ENCODE data around the gene CPZ.
A peak's percentile ranks its signal among the peaks of the same experiment; 100 is the strongest.
"Not testable (repeated sequence)": the region's sequence is repeated elsewhere in the genome, so short reads cannot be mapped to it uniquely, and the experiment has no call there.

The CPZ gene

DNA sequence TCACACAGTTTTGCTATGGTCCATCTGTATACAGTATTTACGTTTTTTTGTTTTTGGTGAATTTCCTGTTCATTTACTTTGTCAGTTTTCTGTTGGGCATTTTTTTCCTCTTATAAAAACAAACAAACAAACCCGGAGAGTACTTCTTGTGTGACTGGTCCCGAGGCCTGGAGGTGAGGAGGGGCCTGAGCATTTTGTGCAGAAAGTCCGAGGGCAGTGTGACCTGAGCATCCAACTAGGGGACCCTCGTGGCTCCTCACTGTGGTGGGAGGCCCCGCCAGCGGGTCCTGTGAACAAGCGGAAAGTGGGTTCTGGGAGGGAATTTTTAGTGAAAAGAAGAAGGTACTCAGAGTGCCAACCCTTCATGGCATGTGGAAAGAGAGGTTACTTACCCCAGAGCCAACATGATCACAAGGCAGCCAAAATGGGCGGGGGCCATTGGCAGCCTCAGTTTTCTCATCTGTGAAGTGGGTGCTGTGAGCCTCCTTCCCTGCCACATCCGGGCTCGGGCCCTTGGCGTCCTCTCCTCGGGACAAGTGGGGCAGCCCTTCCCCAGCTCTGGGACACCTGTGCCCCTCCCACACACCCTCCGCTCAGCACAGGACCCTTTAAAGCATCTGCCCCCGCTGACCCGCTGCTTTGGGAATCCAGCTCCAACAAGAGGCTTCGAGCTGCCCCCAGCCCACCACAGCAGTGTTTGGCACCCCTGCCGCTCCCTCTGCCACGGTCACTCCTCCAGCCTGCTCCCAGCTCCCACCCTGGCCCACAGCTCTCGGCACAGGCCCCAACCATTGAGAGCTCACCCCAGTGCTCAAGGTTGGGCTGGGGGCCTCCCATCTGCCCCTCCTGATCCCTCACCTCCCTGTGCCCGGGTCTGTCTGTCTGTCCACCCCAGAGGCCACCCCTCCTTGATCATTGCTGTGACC lies 35.2 kb upstream of the CPZ start:
- no peak for DNase-seq

DNA sequence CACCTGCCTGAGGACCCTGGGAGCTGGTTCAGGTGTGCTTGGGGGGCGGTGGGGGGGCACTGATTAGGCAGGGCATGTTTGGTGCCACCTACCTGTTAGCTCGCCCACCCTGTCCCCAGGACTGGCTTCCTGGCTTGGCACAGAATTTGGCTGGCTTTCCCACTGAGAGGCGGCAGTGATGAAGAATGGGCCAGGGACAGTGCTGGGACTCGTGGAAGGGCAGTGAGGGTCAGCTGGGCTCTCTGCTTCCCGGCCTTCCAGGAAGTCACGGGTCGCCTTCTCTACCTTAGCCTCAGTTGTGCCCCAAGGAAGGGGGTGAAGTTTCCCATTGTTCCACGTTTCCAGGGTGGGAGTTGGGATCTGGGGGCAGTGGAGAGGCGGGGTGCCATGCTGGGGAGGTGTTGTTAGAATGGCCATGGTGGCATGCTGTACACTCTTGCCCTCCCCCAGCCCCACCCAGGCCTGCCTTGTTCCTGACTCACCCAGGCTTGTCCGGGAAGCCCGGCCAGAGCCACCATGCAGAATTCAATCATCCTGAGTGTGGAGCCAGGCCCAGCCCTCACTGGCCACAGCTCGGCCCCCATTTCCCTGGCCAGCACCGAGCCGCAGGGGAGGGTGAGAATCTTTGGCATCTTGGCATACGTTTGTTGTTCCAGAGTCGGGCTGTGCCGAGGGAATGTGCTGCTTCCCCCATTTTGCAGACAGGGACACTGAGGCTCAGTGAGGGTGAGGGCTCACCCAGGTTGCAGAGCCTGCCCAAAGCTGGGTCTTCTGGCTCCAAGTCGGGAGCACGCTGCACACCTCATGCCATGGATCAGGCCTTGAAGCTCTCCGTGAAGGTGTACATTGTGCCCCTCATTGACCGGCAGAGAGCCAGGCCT lies 34.2 kb upstream of the CPZ start:
- DNase-seq = no peak

DNA sequence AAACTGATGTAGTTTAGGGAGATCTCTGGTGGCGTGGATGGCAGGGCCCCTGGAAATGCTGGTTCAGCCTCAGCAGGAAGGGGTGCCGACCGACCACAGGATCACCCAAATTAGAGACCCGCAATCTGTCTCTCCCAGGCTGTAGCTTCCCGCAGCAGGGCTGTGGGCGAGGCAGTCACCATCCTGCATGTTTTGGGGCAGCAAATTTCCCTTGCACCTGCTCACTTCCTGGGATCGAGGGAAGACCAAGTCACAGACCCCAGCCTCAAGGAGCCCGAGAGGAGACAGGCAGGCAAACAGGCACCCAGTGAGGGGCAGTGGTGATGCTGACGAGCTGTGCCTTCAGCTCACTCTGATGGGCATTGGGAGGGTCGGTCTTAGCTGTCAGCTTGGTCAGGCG lies 33.6 kb upstream of the CPZ start:
- DNase-seq = no peak

DNA sequence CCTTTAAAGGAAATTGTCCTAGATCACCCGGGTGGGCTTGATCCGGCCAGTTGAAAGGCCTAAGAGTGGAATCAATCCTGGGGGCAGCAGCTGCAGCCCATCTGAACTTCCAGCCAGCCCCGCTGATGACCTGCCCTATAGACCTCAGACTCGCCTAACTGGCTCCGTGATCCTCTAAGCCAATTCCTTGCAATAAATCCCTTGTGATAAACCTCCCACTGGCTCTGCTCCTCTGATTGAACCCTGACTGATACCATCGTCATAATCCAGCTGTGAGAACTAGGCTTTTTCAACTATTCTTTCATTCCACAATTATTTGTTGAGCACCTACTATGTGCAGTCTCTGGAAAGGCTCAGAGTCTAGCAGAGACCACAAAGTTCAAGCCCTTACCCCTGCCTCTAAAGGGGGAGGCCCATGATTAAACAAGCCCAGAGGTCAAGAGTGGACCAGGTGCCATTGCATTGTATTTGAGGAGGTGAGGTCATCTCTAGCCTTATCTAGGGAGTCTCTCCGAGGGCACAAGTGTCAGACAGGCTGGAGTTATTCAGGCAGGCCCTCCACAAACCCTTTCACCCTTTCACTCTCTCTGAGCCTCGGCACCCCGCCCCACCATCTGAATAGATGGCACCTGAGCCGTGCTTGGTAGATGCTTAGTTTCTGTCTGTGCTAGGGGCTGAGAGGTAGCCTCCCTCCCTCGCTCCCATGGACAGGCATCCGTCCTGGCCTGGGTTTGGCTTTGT lies 32.9 kb upstream of the CPZ start:
- DNase-seq = no peak

DNA sequence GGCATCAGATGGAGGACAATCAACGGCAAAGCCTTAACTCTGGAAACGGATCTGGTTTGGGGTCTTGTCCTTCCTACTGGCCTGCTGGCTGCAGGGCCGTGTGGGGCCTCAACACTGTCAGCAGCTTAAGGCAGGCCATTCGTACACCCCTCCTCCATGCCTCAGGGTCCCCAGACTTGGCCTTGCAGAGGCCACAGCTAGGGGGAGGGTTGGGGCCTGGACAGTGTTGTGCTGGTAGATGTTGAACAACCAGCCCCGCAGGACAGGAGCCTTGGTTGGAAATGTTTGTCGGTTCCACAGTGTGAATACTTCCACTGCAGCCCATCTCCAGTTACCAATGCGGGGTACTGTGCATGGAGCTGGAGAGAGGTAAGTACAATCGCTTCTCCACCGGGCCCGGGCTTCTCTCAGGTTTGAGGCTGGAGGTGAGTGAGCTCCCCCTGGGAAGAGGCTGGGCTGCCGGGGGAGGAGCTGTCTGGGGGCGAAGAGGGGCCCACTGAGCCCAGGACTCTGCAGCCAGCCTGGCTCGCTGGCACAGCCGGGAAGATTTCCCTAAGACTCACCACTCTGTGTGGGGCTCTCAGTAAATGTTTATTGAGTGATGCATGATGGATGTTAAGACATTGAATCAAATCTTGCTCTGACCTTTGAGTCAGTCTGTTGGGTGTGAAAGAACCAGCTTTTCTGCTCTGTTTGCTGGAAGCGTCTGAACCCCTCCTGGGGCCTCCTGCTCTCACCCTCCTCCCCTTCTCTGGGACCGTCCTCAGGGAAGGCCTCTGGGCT lies 32.1 kb upstream of the CPZ start:
- DNase-seq = peak; percentile 14

DNA sequence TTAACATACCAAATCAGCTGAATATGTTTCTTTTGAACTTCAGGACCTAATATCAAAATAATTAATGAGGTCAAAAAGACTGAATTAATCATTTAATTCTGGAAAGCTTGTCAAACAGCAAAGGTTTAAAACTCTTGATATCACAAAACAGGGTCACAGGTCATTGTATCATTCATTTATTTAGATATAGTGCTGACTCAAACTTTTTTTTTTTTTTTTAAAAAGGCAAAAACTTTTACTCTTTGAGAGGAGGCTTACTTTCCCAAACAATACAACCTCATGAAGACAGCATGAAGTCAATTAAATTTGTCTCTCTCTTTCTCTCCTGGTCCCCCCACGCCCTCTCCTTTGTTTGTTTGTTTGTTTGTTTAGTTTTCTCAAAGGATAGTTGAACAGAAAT lies 28.0 kb upstream of the CPZ start:
- DNase-seq = no peak

DNA sequence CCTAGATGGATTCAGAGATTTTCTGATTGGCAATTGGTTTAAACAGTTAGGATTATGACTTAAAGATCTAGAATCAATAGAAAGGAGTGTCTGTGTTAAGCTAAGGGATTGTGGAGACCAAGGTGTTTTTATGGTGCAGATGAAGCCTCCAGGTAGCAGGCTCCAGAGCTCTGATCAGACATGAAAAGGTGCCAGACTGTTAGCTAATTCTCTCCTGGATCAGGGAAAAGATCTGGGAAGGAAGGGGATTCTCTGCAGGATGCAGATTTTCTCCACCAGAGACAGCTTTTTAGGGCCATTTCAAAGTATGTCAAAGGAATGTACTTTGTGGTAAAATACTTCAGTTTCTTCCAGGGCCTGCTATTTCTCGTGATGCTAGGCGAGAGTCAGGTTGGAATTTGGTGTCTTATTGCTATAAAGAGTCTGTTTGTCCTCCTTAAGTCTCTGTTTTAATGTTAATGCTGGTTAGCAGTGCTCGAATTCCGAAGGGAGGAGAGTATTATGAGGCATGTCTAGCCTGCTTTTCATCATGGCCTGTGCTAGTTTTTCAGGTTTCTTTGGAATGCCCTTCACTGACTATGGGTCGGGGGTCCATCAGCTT lies 24.4 kb upstream of the CPZ start:
- no peak for DNase-seq

DNA sequence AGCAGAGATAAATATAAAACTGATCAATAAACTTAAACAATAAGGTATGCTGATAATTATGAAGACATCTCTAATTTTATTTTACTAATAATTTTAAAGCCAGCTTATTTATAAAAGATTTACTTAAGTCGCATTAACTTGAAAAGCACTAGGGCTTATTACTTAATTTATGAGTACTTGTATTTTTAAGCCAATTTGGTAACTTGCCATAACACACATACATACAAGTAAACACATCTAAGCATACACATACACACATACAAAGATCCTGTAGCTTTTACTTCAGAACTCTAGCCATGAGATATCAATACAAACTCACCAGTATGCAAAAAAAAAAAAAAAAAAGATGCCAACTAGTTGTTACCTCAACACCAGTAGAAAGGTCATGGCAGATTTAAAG lies 22.4 kb upstream of the CPZ start:
- DNase-seq = no peak

DNA sequence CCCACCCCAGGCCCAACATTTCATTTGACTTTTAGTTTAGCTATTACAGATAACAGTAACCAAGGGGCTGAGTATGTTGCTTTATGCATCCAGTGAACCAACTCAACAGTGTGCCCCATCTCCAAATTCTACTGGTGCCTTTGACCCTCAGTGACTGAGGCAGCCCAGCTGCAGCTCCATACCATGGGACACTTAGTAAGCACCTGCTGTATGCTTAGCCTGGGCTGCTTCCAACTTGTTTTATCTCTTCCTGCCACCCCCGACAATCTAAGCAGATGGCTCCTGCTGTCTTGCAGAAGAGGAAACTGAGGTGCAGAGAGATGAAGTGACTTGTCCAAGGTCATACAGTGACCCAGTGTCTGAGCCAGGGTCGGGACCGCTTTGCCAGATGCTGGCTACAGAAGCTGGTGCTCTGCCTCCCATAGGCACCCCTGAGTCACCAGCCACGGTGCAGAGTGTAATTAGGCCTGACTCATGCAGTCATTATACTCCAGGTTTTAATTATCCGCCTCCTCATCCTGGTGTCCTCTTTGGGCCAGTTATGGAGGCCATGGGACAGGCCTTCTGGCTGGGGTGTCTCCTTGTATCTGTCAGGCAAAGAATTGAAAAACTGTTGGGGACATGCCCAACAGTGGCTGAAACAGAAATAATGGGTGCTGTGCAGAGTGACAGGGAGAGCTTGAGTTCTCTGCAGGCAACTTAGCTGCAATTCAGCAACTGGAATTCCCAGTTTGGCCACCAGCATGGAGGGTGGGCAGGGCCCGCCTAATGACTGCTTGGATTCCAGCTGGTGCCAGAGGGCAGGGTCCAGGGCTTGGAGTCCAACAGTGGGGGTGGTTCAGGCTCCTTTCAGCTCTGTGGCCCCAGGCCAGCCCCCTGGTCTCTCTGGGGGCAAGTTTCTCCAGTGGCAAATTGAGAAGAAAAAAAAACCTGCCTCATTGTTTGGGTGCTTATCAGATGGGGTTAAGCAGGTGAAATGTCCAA lies 20.6 kb upstream of the CPZ start:
- no peak for DNase-seq

DNA sequence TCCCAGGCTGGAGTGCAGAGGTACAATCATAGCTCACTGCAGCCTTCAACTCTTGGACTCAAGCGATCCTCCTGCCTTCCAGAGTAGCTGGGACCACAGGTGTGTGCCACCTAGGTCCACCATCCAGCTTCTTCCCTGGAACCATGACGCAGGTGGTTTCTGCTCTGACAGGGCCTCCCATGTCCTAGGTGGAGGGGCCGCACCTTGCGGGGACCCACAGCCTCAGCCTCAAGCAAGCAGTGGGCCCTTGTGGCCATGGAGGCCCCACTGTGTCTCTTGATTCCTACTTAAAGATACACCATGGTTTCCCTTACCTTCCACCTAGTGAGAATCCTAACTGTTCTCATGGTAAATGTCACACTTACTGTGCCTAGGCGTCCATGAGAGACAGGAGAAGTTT lies 19.3 kb upstream of the CPZ start:
- DNase-seq = no peak

DNA sequence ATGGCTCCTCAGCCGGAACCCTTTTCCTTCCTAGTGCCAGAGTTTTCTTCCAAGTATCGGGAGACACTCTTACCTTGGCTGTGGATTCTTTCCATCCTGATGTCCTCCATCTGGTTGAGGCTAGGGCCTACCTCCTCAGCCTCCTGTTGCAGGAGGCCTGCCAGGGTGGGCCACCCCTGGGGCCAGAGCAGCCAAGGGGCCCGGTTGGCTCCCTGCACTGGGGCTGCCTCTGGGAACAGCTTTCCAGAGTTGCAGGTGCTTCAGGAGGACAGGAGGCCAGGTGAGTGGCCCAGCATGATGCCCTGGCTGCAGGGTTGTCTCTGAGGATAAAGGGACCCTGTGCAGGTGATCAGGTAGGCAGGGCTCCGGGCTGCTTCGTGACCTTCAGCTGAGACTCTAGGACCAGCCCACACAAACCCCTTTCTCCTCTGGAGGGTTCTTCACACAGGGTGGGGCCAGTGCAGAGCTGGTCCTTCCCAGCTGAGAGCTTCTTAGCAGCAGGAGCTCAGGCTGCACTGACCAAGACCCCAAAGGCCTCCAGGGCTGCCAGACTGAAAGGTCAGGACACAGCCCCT lies 17.7 kb upstream of the CPZ start:
- DNase-seq = no peak

DNA sequence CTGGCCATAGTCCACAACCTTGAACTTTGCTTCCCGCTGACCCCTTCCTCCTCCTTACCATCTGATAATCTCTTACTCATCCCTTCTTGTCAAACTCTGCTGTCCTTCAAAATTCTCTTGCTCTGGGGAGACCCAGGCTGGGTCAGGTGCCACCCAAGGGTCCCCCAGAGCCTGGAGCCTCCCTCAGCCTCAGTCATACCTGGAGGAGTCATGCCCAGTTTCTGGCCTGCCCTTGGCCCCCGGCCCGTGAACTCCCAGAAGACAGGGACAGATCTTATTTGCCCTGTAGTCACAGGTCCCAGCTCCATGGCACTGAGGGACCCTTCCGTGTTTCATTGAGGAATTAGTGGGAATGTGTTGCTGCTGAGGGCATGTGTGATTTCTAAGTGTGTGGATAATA lies 17.1 kb upstream of the CPZ start:
- DNase-seq = no peak

DNA sequence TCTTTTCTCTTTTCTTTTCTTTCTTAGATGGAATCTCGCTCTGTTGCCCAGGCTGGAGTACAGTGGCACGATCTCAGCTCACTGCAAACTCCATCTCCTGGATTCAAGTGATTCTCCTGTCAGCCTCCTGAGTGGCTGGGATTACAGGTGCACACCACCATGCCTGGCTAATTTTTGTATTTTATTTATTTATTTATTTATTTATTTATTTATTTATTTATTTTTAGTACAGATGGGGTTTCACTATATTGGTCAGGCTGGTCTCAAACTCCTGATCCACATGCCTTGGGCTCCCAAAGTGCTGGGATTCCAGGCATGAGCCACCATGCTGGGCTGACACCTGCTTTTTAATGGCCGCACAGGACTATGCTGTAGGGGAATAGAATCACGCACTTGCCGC lies 16.0 kb upstream of the CPZ start:
- not testable (repeated sequence) for DNase-seq

DNA sequence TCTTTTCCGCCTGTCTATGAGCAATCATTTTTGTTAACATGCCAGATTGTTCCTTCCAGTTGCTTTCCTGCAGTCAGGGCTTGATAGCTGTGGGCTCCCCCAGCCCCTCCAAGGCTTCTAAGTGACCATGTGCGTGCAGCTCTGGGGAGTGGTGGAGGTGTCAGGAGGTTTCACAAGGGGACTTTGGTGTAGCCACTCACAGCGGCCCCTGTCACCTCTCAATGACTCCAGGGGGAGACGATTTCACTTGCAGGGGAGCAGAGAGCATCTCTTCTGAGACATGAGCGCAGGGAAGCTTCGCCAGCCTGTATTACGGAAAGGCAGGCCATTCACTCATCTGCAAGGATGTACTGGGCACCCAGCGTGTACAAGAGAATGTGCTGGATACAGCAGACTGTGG lies 15.5 kb upstream of the CPZ start:
- no peak for DNase-seq

DNA sequence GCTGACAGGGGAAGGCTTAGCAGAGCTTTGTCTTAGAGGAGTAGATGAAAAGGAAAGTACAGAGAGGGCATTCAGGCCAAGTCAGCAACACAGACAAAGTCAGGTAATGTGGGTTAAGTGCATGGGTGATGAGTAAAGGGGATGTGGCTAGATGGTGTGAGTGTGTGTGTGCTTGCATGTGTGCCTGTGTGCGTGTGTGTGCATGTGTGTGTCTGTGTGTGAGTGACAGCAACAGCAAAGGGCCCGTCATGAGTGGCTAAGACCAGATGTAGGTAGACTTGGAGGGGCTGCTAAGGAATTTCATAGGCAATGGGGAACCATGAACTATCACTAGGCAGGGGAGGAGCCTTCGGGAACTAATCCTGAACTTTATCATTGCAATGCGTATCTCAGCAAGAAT lies 14.6 kb upstream of the CPZ start:
- no peak for DNase-seq

DNA sequence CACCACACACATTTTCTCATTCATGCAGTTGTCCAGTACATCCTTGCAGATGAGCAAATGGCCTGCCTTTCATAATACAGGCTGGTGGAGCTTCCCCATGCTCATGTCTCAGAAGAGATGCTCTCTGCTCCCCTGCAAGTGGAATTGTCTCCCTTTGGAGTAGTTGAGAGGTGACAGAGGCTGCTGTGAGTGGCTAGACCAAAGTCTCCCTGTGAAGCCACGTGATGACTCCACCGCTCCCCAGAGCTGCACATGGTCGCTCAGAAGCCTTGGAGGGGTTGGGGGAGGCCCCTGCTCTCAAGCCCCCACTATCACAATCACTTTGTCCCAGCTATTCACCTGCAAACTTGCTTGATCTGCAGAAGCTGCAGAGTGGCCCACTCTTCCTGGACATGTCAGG lies 13.8 kb upstream of the CPZ start:
- DNase-seq = no peak

DNA sequence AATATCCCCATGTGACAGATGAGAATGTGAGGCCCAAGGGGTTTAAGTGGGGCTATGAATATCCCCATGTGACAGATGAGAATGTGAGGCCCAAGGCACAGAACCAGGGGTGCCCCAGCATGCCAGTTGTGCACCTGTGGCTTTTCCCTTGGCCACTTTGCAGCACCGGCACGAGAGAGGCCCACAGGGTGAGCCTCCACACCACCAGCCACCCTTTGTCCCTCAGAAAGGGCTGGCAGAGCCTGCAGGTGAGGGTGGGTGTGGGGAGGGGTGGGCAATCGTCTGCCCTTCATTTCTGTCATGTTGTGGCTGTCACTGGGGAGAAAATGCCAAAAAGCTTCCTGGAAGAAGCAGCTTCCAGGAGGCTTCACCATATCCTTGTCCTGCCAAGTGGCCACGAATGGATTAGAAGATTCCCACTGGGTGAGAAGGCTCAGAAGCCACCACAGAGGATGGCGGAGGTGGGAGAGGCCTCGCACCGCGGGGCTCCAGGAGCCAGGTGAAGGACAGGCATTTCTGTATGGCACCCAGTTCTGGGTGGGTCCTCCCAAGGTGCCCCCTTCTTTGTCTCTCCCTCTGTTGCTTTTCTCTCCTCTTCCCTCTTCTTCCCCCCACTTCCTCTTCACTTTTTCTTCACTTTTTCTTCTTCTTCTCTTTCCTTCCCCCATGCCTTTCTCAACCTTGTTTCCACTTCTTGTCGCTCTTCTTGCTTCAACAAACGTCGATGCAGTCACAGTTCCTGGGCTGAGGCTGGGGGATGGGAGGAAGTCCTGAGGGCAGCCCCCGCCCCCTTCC lies 12.8 kb upstream of the CPZ start:
- DNase-seq = no peak

DNA sequence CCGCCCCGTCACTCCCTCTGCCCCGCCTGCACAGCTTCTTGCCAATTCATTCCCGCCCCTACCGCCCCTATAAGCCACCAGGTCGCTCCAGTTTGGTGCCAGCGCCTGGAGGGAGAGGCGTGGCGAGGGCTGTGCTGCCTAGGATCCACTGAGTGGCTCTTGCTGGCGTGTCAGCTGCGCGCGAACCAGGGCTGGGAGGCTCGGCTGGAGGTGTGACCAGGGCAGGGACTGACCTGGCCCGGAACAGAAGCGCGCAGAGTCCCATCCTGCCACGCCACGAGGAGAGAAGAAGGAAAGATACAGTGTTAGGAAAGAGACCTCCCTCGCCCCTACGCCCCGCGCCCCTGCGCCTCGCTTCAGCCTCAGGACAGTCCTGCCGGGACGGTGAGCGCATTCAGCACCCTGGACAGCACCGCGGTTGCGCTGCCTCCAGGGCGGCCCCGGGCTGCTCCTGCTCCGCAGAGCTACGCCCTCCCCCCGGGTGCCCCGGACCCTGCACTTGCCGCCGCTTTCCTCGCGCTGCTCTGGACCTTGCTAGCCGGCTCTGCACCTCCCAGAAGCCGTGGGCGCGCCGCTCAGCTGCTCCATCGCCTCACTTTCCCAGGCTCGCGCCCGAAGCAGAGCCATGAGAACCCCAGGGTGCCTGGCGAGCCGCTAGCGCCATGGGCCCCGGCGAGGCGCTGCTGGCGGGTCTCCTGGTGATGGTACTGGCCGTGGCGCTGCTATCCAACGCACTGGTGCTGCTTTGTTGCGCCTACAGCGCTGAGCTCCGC lies 12.1 kb upstream of the CPZ start, which contains the start of gene GPR78:
GPR78 (plus strand) TSS at position 72 of the 773 bp plus-strand sequence; CDS start at position 663, 591 bp downstream.
- DNase-seq = peak; percentile 38
